Common myeloid progenitor, CD34-positive (primary cell): ENCODE measurements around the gene LPP.

ENCODE experiments used
- CTCF ChIA-PET: fragments of 350-600 bp; sonication (Branson Sonifier 250); formaldehyde crosslinking; loops from one replicate; lab custom pipeline; 2021; ENCODE audit warnings: antibody characterized with exemption; lab: Charles Lee
- POLR2A ChIA-PET: fragments of 350-600 bp; sonication (Branson Sonifier 250); formaldehyde crosslinking; loops from one replicate; lab custom pipeline; 2021; ENCODE audit warnings: antibody characterized with exemption; lab: Charles Lee
- DNase-seq, 3 donors: peaks; one replicate each; pipeline versions ENCODE4 v3.0.0 to v3.0.0-alpha.2; 2013
- H3K27ac ChIP-seq, 2 experiments: 1 replicate in 1 of 2; 2 replicates in 1 of 2; pipeline ENCODE4 v1.7.0; 2013; ENCODE audit warnings: inconsistent platforms in 2 of 2, low read length in 2 of 2, mild to moderate bottlenecking in 2 of 2, low read depth in 1 of 2, moderate library complexity in 1 of 2; ENCODE audit not compliant: severe bottlenecking in 2 of 2, insufficient read depth in 1 of 2, poor library complexity in 1 of 2
- H3K27me3 ChIP-seq, 5 experiments: replicated peaks in 2 of 5; 1 replicate in 3 of 5; 2 replicates in 2 of 5; pipeline versions ENCODE4 v1.6.1 to v1.7.0; 2013; ENCODE audit warnings: low read length in 4 of 5, mild to moderate bottlenecking in 2 of 5, moderate library complexity in 2 of 5, inconsistent platforms in 1 of 5; ENCODE audit not compliant: insufficient read depth in 5 of 5, control insufficient read depth in 4 of 5
- H3K36me3 ChIP-seq, 4 experiments: 1 replicate in 2 of 4; 2 replicates in 2 of 4; pipeline versions ENCODE4 v1.6.1 to v1.7.0; 2013; ENCODE audit warnings: low read length in 3 of 4, control low read depth in 1 of 4, mild to moderate bottlenecking in 1 of 4; ENCODE audit not compliant: control insufficient read depth in 4 of 4, insufficient read depth in 4 of 4
- H3K4me1 ChIP-seq, 4 experiments: 1 replicate in 3 of 4; 2 replicates in 1 of 4; pipeline versions ENCODE4 v1.6.1 to v1.7.1; 2013; ENCODE audit warnings: low read length in 3 of 4, mild to moderate bottlenecking in 3 of 4, control low read depth in 1 of 4, inconsistent platforms in 1 of 4, moderate library complexity in 1 of 4; ENCODE audit not compliant: control insufficient read depth in 4 of 4, insufficient read depth in 4 of 4; ENCODE audit errors: control extremely low read depth in 1 of 4
- H3K4me3 ChIP-seq, 7 experiments: 1 replicate in 4 of 7; 2 replicates in 3 of 7; pipeline versions ENCODE4 v1.5.1 to v1.7.0; 2013; ENCODE audit warnings: mild to moderate bottlenecking in 7 of 7, low read length in 6 of 7, moderate library complexity in 6 of 7, inconsistent platforms in 2 of 7, low read depth in 2 of 7, control low read depth in 1 of 7; ENCODE audit not compliant: insufficient read depth in 4 of 7, control insufficient read depth in 1 of 7; ENCODE audit errors: extremely low read depth in 1 of 7
- H3K9me3 ChIP-seq, 5 experiments: 1 replicate in 4 of 5; 2 replicates in 1 of 5; pipeline versions ENCODE4 v1.6.1 to v1.7.1; 2013; ENCODE audit warnings: low read length in 4 of 5, mild to moderate bottlenecking in 2 of 5, inconsistent platforms in 1 of 5, low read depth in 1 of 5, moderate library complexity in 1 of 5; ENCODE audit not compliant: control insufficient read depth in 4 of 5, insufficient read depth in 2 of 5; ENCODE audit errors: control extremely low read depth in 1 of 5
- WGBS: methylation state at CpG from one replicate; pipeline ENCODE4 v1.1.5; 2013; ENCODE audit not compliant: insufficient coverage; 5-methylcytosine and 5-hydroxymethylcytosine counted together

The LPP gene

GRCh38 chr3:188174317-188175044, 20.5 kb downstream of the LPP start:
- ChIA-PET POLR2A (no interaction called here), CTCF (interaction anchor here (1.2 kb wide), 1 partner anchor 9 kb away, joined by 3 read pairs; no protein-coding TSS in a partner anchor)
- Histone ChIP-seq H3K27me3 (no peaks in the 10 kb centered on the region), H3K36me3 (peaks cover 0 to 3% (median 0%) of the 10 kb centered on the region in 4 experiments), H3K4me3 (no peak overlapping the region), H3K9me3 (no peaks in the 10 kb centered on the region), H3K4me1 (peaks cover 0 to 7% (median 2%) of the 10 kb centered on the region in 4 experiments), H3K27ac (no peak overlapping the region)
- 89% methylated on average over 5 of the region's 9 CpGs for WGBS
- no peak for DNase-seq

- ChIA-PET POLR2A (no interaction called here), CTCF (no interaction called here)
- H3K27me3 ChIP-seq: no peaks in the 10 kb centered on the region
- peaks cover 0 to 7% (median 2%) of the 10 kb centered on the region in 4 experiments for H3K4me1 ChIP-seq
- no peak overlapping the region for H3K27ac ChIP-seq
- DNase-seq: no peak
- H3K36me3 ChIP-seq: peaks cover 0 to 8% (median 0%) of the 10 kb centered on the region in 4 experiments
- no peak overlapping the region for H3K4me3 ChIP-seq
- H3K9me3 ChIP-seq: no peaks in the 10 kb centered on the region
These were observed 22.5 kb downstream of the LPP start for GRCh38 chr3:188176476-188176875.

DNA sequence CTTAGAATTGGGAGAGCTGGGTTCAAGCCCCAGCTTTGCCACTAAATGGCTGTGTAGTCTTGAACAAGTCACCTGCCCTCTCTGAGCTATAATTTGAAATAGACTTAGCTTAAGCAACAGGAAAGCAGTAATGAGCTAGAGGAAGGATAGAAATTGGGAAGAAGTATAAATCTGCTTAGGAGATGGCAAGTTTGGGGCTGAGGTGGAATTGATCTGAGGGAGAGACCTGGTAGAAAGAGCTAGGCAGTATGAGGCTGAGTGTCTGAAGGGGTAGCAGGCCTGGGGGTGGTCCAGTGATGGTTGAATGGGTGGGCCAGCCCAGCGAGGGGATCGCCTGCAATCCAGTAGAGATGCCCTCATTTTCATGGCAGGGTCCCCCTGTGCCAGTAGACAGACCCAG, 22.9 kb downstream of the LPP start:
- WGBS: 100% methylated on average over 2 of the region's 2 CpGs
- Histone ChIP-seq H3K9me3 (no peaks in the 10 kb centered on the region), H3K27ac (no peak overlapping the region), H3K4me1 (peaks cover 0 to 7% (median 2%) of the 10 kb centered on the region in 4 experiments), H3K36me3 (peaks cover 0 to 8% (median 0%) of the 10 kb centered on the region in 4 experiments), H3K27me3 (no peaks in the 10 kb centered on the region), H3K4me3 (no peak overlapping the region)
- POLR2A ChIA-PET: no interaction called here
- DNase-seq: no peak
- CTCF ChIA-PET: no interaction called here

DNA sequence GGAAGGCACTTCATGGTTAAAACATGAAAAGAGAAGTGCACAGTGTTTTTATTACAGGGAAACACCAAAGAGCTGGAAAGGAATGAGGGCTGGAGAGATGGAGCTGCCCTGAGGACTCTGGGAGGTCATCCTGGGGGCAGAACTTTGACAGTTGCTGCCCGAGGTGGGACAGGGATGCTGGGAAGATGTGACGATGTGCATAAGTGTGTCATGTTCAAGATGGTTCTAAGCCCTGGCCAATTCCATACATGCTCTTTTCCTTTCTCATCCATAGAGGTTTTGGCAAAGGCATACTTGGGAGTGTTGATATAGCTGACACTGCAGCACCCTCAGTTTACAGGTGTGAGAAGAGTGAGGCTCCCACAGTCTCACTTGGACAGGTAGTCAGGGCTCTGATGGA, 23.8 kb downstream of the LPP start:
- DNase-seq: no peak
- H3K4me3 ChIP-seq: no peak overlapping the region
- peaks cover 0 to 7% (median 2%) of the 10 kb centered on the region in 4 experiments for H3K4me1 ChIP-seq
- ChIA-PET POLR2A (no interaction called here), CTCF (no interaction called here)
- no CpG with 5 or more reads among the region's 2 CpGs for WGBS
- no peak overlapping the region for H3K27ac ChIP-seq
- no peaks in the 10 kb centered on the region for H3K27me3 ChIP-seq
- H3K9me3 ChIP-seq: no peaks in the 10 kb centered on the region
- H3K36me3 ChIP-seq: peaks cover 0 to 8% (median 0%) of the 10 kb centered on the region in 4 experiments

GRCh38 chr3:188178293-188178936, 24.5 kb downstream of the LPP start:
- no peak overlapping the region for H3K27ac ChIP-seq
- ChIA-PET CTCF (no interaction called here), POLR2A (no interaction called here)

GRCh38 chr3:188179006-188179966, 25.3 kb downstream of the LPP start:
- peaks cover 0 to 8% (median 0%) of the 10 kb centered on the region in 4 experiments for H3K36me3 ChIP-seq
- no peaks in the 10 kb centered on the region for H3K27me3 ChIP-seq
- H3K9me3 ChIP-seq: no peaks in the 10 kb centered on the region
- no peak overlapping the region for H3K27ac ChIP-seq
- POLR2A ChIA-PET: no interaction called here
- H3K4me1 ChIP-seq: peaks cover 0 to 6% (median 2%) of the 10 kb centered on the region in 4 experiments
- 92% methylated on average over 15 of the region's 16 CpGs for WGBS
- no peak overlapping the region for H3K4me3 ChIP-seq
- CTCF ChIA-PET: no interaction called here
- DNase-seq: no peak

More at GRCh38 chr3:188178293-188178936, 24.5 kb downstream of the LPP start:
- 98% methylated on average over 7 of the region's 7 CpGs for WGBS
- H3K4me1 ChIP-seq: peaks cover 0 to 7% (median 2%) of the 10 kb centered on the region in 4 experiments
- DNase-seq: no peak
- H3K4me3 ChIP-seq: no peak overlapping the region
- H3K36me3 ChIP-seq: peaks cover 0 to 8% (median 0%) of the 10 kb centered on the region in 4 experiments
- H3K27me3 ChIP-seq: no peaks in the 10 kb centered on the region
- H3K9me3 ChIP-seq: no peaks in the 10 kb centered on the region
